Thyroid gland (tissue), 4 donors: Measurements from ENCODE around the gene NPAS2. TPM values are rescaled to one million over a fixed set of nuclear protein-coding genes. Genes with fewer than 3 reads are reported as not detected.

ENCODE experiments used
- DNase-seq, 2 donors: peaks; one replicate each; pipeline ENCODE4 v3.0.0-alpha.2; 2019
- H3K27ac ChIP-seq, 3 donors: fragments of 200-600 bp; sonication (generic); 1 replicate in 2 of 3; 2 replicates in 1 of 3; pipeline ENCODE4 v1.5.1; 2016 to 2019; ENCODE audit warnings: mild to moderate bottlenecking in 1 of 3, moderate library complexity in 1 of 3
- H3K27me3 ChIP-seq: fragments of 200-600 bp; sonication (generic); one replicate; pipeline ENCODE4 v1.5.1; 2019
- H3K36me3 ChIP-seq, 2 donors: fragments of 200-600 bp; sonication (generic); one replicate each; pipeline ENCODE4 v1.5.1; 2016 to 2019
- H3K4me1 ChIP-seq, 2 donors: fragments of 200-600 bp; sonication (generic); one replicate each; pipeline ENCODE4 v1.5.1; 2017 to 2019
- H3K4me3 ChIP-seq, 3 donors: fragments of 200-600 bp; sonication (generic); replicated peaks in 1 of 3; 1 replicate in 2 of 3; 2 replicates in 1 of 3; pipeline ENCODE4 v1.5.1; 2016; ENCODE audit warnings: mild to moderate bottlenecking in 1 of 3
- H3K9me3 ChIP-seq: fragments of 200-600 bp; sonication (generic); one replicate; pipeline ENCODE4 v1.5.1; 2017
- POLR2A ChIP-seq, 2 donors: fragments of 450-650 bp; IDR thresholded peaks; one replicate each; pipeline ENCODE4 v1.6.1; 2017; ENCODE audit warnings: antibody characterized with exemption in 2 of 2, mild to moderate bottlenecking in 2 of 2, moderate library complexity in 1 of 2
- WGBS, 2 donors: methylation state at CpG; one replicate each; pipeline ENCODE4 v1.1.5; 2017; 5-methylcytosine and 5-hydroxymethylcytosine counted together
- intact Hi-C: fragments of 100-400 bp; cut with DNase I; formaldehyde crosslinking; loops from one replicate; pipeline ENCODE4 v1.15.1; 2023
- total RNA-seq, 4 donors: library from RNA; depleted of rRNA; stranded (reverse); fragments of >200 nt; gene quantifications; one replicate each; pipeline ENCODE4 v1.2.3, GENCODE V29; 2016
- TF ChIP-seq, protein P1 (sequence below), 6 experiments: fragments of 200-600 bp in 3 of 6; fragments of 450-650 bp in 3 of 6; sonication (generic) in 3 of 6; IDR thresholded peaks; one replicate each; pipeline ENCODE4 v1.5.1; 2016 to 2019; ENCODE audit warnings: antibody characterized with exemption in 6 of 6, mild to moderate bottlenecking in 2 of 6, inconsistent platforms in 1 of 6, moderate library complexity in 1 of 6

NPAS2 gene
- total RNA-seq, 4 donors from 2014 or later = 12.7 to 22.8 (median 16.1) TPM

DNA sequence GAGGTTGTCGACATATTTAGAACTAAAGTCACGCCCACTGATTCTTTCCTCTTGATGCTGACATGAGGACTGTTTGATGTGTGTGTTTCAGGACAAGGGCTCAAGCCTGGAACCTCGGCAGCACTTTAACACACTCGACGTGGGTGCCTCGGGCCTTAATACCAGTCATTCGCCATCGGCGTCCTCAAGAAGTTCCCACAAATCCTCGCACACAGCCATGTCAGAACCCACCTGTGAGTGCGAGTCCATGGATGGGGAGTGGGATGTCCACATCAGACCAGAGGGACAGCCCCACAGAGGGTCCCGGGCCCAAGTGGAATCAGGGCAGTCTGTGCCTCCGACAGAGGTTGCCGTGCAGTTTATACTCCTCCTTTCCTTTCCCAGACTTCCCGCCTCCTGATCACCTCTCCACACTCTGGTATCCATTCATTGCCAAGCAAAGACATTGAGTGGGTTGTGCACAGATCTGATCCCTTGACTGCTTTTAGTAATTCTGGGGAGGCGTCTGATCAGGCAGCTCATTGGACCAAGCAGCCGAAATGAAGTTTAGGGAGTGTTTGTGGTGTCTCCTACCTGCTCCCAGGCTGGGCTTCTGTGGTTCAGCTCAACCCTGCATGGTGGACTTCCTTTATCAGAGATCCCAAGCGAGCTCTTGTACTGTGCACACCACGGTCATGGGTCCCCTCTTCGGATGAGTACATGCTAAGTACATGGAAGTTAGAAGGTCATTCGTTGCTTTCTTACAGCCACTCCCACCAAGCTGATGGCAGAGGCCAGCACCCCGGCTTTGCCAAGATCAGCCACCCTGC lies 155.0 kb downstream of the NPAS2 start:
- H3K27ac ChIP-seq = no peak overlapping the region
- peaks cover 0 to 4% of the 10 kb centered on the region in 2 donors for H3K36me3 ChIP-seq
- H3K9me3 ChIP-seq = no peaks in the 10 kb centered on the region
- no peak for DNase-seq
- no peak overlapping the region for H3K4me3 ChIP-seq
- H3K27me3 ChIP-seq = no peaks in the 10 kb centered on the region
- no peak for TF ChIP-seq POLR2A (IDR thresholded peaks at IDR 0.05)
- TF ChIP-seq, protein P1, sequence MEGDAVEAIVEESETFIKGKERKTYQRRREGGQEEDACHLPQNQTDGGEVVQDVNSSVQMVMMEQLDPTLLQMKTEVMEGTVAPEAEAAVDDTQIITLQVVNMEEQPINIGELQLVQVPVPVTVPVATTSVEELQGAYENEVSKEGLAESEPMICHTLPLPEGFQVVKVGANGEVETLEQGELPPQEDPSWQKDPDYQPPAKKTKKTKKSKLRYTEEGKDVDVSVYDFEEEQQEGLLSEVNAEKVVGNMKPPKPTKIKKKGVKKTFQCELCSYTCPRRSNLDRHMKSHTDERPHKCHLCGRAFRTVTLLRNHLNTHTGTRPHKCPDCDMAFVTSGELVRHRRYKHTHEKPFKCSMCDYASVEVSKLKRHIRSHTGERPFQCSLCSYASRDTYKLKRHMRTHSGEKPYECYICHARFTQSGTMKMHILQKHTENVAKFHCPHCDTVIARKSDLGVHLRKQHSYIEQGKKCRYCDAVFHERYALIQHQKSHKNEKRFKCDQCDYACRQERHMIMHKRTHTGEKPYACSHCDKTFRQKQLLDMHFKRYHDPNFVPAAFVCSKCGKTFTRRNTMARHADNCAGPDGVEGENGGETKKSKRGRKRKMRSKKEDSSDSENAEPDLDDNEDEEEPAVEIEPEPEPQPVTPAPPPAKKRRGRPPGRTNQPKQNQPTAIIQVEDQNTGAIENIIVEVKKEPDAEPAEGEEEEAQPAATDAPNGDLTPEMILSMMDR (IDR thresholded peaks at IDR 0.05) = no peak
- 93 to 95% methylated on average over 22 of the region's 22 CpGs for WGBS, 2 donors
- H3K4me1 ChIP-seq = peaks cover 0 to 5% of the 10 kb centered on the region in 2 donors
- intact Hi-C loops = no loop called here

DNA sequence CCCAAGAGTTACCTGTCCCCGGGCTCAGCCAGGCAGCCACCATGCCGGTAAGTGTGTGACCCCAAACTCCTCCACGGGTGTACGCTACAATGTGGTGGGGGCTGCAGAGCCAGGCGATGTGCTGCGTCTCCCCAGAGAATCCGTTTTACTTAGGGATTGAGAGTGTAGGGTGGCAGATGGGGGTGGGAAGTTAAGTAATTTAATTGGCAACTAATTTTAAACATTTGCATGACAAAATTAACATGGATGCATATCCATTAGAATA lies 155.5 kb downstream of the NPAS2 start:
- 91 to 98% methylated on average over 7 of the region's 7 CpGs for WGBS, 2 donors
- Histone ChIP-seq H3K36me3 (peaks cover 0 to 4% of the 10 kb centered on the region in 2 donors), H3K27me3 (no peaks in the 10 kb centered on the region), H3K4me3 (no peak overlapping the region), H3K4me1 (peaks cover 0 to 5% of the 10 kb centered on the region in 2 donors), H3K9me3 (no peaks in the 10 kb centered on the region), H3K27ac (no peak overlapping the region)
- DNase-seq = no peak
- intact Hi-C loops = no loop called here
- TF ChIP-seq, protein P1 (IDR thresholded peaks at IDR 0.05) = no peak
- no peak for TF ChIP-seq POLR2A (IDR thresholded peaks at IDR 0.05)

DNA sequence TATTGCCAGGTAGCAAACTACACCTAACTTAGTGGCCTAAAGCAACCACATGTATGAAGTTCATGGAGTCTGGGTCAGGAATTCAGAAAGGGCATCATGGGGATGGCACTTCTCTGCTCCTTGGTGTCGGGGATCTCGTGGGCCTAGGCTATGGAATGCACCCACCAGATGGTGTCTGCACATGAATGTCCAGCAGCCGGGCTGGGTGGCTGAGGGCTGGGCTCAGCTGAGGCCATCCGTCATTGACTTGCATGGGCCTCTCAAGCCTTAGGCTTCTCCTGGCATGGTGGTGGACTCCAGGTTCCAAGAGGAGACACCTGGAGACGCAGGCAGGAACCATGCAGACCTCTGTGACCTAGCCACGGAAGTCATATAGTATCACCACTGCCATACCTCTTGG lies 156.1 kb downstream of the NPAS2 start:
- TF ChIP-seq POLR2A (IDR thresholded peaks at IDR 0.05) = no peak
- TF ChIP-seq, protein P1 (IDR thresholded peaks at IDR 0.05) = no peak
- H3K9me3 ChIP-seq = no peaks in the 10 kb centered on the region
- H3K27ac ChIP-seq = no peak overlapping the region
- H3K4me3 ChIP-seq = no peak overlapping the region
- intact Hi-C loops = no loop called here
- no peaks in the 10 kb centered on the region for H3K27me3 ChIP-seq
- no peak for DNase-seq
- H3K36me3 ChIP-seq = peaks cover 0 to 4% of the 10 kb centered on the region in 2 donors
- peaks cover 0 to 5% of the 10 kb centered on the region in 2 donors for H3K4me1 ChIP-seq
- WGBS, 2 donors = 96 to 100% methylated on average over 1 to 6 of the region's 6 CpGs

DNA sequence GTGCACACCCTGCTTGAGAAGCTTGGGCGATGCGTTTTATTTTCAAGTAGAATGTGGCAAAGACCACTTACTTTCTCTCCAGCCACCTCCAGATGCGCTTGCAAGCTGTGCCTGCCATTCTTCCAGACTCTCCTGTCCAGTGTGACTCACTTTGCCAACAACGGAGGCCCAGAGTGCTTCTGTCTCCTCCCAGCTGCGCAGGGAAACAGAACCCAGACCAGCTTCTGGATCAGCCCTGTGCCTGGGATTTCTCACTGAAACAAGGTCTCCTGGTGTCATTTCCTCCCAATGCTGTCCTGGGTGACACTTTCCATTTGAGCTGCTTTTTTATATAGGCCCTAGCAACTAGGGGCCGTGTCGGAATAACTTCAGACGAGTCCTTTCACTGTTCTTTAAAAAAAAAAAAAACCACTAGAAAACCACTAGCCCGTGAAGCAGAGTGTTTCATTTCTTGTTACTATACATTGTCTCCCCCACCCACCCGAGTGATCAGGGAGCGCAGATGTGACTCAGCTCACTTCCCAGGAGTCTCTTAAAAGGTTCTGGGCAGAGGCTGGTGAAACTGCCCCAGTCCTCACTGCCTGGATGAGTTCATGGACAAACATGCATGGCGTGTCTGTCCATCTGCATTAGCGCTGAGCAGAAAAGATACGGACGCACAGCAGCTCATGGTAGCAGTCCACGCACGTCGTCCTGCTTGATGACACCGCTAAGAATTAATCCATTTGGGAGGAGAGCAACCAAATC lies 156.9 kb downstream of the NPAS2 start:
- DNase-seq = peak; percentile 15 to 41
- intact Hi-C loops = no loop called here
- no peak overlapping the region for H3K27ac ChIP-seq
- H3K27me3 ChIP-seq = no peaks in the 10 kb centered on the region
- H3K4me1 ChIP-seq = peaks cover 0 to 5% of the 10 kb centered on the region in 2 donors
- 54 to 55% methylated on average over 15 to 19 of the region's 19 CpGs for WGBS, 2 donors
- TF ChIP-seq POLR2A (IDR thresholded peaks at IDR 0.05) = no peak
- TF ChIP-seq, protein P1 (IDR thresholded peaks at IDR 0.05) = no peak
- H3K4me3 ChIP-seq = no peak overlapping the region
- no peaks in the 10 kb centered on the region for H3K36me3 ChIP-seq
- H3K9me3 ChIP-seq = no peaks in the 10 kb centered on the region

DNA sequence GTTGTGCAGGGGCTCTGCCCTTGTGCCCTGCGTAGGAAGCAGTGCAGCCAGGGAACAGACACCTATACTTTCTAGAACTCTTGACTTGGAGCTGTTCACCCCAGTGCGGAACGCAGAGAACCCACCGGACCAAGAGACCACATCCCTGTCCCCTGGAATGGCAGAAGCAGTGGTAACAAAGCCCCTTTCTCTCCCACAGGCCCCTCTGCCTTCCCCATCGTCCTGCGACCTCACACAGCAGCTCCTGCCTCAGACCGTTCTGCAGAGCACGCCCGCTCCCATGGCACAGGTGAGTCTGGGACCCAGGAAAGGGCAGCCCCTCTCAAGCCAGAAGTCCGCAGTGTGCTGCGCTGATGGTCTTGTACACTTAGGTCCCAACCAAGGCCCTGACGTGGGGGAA lies 157.6 kb downstream of the NPAS2 start:
- WGBS, 2 donors = 95 to 96% methylated on average over 11 to 12 of the region's 12 CpGs
- DNase-seq = no peak
- Histone ChIP-seq H3K9me3 (no peaks in the 10 kb centered on the region), H3K36me3 (no peaks in the 10 kb centered on the region), H3K27me3 (no peaks in the 10 kb centered on the region), H3K4me1 (peaks cover 0 to 5% of the 10 kb centered on the region in 2 donors), H3K4me3 (no peak overlapping the region), H3K27ac (no peak overlapping the region)
- intact Hi-C loops = no loop called here
- no peak for TF ChIP-seq POLR2A (IDR thresholded peaks at IDR 0.05)
- TF ChIP-seq, protein P1 (IDR thresholded peaks at IDR 0.05) = no peak
